GM12801 (cell line): ENCODE results near the gene ANKRD9.

Experiments
- CTCF ChIP-seq: IDR thresholded peaks from one replicate; pipeline ENCODE4 v1.5.1; 2011; ENCODE audit warnings: control low read depth; ENCODE audit not compliant: insufficient read length; ENCODE audit errors: extremely low read depth

ANKRD9 gene

DNA sequence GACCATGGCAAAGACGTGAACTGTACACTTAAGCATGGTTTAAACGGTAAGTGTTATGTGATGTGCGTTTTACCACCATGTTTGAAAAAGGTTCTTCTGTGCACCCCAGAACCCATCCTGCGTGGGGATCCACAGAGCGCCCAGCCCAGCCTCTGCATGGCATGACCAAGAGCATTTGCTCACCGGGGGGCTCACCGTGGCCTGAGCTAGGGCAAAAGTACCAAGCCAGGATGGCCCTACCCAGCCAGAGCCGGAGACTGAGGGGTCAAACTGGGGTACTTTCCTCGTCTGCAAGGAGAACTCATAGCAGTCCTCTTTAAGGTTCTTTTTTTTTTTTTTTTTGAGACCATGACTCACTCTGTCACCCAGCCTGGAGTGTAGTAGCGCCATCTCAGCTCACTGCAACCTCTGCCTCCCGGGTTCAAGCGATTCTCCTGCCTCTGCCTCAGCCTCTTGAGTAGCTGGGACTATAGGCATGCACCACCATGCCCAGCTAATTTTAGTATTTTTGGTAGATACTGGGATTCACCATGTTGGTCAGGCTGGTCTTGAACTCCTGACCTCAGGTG lies 16.4 kb upstream of the ANKRD9 start:
- no peak for TF ChIP-seq CTCF

DNA sequence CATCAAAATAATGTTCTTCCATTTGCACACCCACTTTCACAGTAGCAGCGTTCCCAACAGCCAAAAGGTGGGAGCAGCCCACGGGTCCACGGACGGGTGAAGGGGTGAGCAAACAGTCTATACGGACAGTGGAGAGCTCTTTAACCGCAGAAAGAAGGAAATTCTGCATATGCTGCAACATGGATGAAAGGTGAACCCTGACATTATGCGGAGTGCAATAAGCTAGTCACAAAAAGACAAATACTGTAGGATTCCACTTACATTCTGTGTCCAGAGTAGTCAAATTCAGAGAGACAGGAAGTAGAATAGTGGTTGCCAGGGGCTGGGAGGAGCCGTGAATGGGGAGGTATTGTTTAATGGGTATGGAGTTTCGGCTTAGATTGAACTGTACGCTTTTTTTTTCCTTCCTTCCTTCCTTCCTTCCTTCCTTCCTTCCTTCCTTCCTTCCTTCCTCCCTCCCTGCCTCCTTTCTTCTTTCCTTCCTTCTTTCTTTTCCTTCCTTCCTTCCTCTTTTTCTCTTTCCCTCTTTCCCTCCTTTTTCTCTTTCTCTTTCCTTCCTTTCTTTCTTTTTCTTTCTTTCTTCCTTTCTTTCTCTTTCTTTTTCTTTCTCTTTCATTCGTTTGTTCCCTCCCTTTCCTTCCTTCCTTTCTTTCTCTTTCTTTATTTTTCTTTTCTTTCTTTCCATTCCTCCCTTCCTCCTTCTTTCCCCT lies 15.8 kb upstream of the ANKRD9 start:
- TF ChIP-seq CTCF: no peak

DNA sequence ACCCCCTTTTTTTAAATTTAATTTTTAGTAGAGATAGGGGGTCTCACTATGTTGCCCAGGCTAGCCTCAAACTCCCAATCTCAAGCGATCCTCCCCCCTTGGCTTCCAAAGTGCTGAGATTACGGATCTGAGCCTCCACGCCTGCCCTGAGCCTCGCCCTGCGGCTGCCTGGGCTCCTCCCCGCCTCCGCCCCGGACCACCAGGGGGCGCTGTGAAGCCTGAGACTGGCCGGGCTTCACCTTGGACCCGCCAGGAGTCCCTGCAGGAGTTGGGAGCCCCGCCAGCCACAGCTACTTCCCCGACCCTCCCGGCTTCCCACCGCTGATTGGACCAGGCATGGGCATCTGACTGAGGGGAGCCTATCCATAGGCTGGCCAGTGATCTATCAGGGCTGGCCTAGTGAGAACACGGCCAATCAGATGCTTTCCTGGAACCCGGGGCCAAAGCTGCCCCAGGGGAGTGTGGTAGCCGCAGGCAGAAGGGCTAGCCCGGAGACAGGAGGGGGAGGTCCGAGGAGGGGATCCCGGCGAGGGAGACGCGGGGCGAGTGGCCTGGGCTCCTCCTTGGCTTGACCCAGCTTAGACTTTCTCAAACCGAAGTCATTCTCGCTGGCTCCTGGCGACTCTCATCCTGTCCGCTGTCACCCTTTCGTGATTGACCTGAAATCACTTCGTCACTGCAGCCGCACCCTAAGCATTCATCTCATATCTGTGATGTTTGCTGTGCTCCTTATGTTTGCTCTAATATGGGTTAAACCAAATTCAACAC lies 15.1 kb upstream of the ANKRD9 start:
- TF ChIP-seq CTCF: no peak

GRCh38 chr14:102523569-102524450 lies 14.2 kb upstream of the ANKRD9 start:
- no peak for TF ChIP-seq CTCF

DNA sequence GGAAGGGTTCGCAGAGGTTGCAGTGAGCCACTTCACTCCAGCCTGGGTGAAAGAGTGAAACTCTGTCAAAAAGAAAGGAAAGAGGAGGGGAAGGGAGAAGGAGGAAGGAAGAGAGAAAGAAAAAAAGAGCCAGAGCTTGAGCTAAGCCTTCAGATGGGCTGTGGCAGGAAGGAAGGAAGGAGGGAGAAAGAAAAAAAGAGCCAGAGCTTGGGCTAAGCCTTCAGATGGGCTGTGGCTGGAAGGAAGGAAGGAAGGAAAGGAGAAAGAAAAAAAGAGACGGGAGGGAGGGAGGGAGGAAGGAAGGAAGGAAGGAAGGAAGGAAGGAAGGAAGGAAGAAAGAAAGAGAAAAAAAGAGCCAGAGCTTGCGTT lies 13.6 kb upstream of the ANKRD9 start:
- no peak for TF ChIP-seq CTCF

GRCh38 chr14:102518063-102518648 lies 8.6 kb upstream of the ANKRD9 start:
- no peak for TF ChIP-seq CTCF
